Right ventricle myocardium inferior (tissue), 1 donor: ENCODE results near the gene DCP2. TPM values are rescaled to one million over a fixed set of nuclear protein-coding genes. Genes with fewer than 3 reads are reported as not detected.
"Not testable (repeated sequence)": the region's sequence is repeated elsewhere in the genome, so short reads cannot be mapped to it uniquely, and the experiment has no call there.

Experiments
- ATAC-seq: fragments of 200-7000 bp; cut with Tn5 transposase; one replicate; pipeline ENCODE4 v1.9.1; 2020; ENCODE audit warnings: mild to moderate bottlenecking, moderate library complexity
- DNase-seq: peaks from one replicate; pipeline ENCODE4 v3.0.0; 2021; ENCODE audit errors: missing footprints
- intact Hi-C: fragments of 100-400 bp; cut with DNase I; formaldehyde crosslinking; loops from one replicate; pipeline ENCODE4 v1.11.0; 2022
- long read RNA-seq: library from polyadenylated mRNA; unstranded; transcript quantifications from one replicate; pipeline ENCODE4 v2.0.0, GENCODE V29; 2021
- total RNA-seq: library from RNA; stranded (reverse); fragmentation: NEBNext Ultra II Directional; extraction: Animal tissue kit (Norgen Biotek cat#: 25700); gene quantifications from one replicate; pipeline ENCODE4 v1.2.1, GENCODE V29; 2021
- donor health status: DM: no; HTN: yes; CAD: no; lungs with severe emphysema.

DCP2 gene
- total RNA-seq, result 18.1 TPM
- long read RNA-seq, full-length matches to known transcripts, result 1 of 3 reads
- long read RNA-seq, partial matches to known transcripts, result 0 of 3 reads
- long read RNA-seq, other reads (novel, unspliced or antisense), result 2 of 3 reads

GRCh38 chr5:112976432-112977309 is at the start of gene DCP2:
DCP2 (plus strand) TSS chr5:112976798; CDS start chr5:112976934, 136 bp downstream.
- DNase-seq, result peak; percentile 97
- intact Hi-C loops, result loop anchor here (2.0 to 5.0 kb wide), 2 partner anchors 54 to 114 kb away; partner anchors contain the start of genes REEP5 and SRP19
- peak; percentile 99 for ATAC-seq

DNA sequence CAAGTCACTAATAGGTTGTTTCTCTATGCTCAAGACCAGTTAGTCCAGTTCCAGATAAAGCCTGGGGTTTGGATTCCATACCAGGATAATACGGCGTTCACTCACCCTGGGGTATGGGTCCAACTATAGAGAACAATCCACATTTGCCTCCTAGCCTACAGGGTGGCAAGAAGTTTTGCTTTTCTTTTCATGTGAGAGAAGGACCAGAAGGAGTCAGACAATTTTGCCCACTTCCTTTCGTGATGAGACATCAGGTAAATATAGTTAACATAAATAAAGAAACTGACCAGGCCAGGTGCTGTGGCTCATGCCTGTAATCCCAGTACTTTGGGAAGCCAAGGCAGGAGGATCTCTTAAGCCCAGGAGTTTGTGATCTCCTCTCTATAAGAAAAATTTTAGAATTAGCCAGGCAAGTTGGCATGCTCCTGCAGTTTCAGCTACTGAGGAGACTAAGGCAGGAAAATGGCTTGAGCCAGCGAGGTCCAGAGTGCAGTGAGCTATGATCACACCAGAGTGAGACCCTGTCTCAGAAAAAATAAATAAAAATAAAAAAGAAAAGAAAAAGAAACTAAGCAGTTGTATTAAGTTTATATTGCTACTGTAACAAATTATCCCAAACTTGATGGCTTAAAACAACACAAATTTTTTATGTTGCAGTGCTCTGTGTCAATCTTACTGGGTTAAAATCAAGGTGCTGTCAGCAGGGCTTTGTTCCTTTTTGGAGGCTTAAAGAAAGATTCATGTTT is 47.1 kb upstream of the DCP2 start:
- DNase-seq, result no peak
- no peak for ATAC-seq
- intact Hi-C loops, result loop anchor here (10.0 kb wide), 1 partner anchor 135 kb away; no protein-coding TSS in a partner anchor

GRCh38 chr5:112930082-112930344 is 46.6 kb upstream of the DCP2 start:
- DNase-seq (no peak), ATAC-seq (no peak)
- intact Hi-C loops, result no loop called here

GRCh38 chr5:112931473-112931872 is 45.1 kb upstream of the DCP2 start:
- ATAC-seq (peak; percentile 40), DNase-seq (no peak)
- intact Hi-C loops, result no loop called here

DNA sequence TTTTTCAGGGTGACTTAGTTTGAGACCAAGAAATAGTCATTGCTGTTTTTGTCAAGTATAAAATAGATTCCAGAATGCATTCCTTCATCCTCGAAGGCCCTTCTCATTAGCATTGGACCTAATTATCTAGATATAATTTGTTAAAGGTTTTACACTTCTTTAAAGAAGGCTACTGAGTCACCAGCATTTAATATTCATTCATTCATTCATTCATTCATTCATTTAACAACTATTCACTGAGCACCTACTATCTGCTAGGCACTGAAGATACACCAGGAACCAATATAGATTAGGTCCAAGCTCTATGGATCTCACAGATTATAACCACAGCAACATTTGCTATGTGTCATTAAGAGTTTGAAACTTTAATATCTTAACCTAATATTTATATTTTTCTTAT is 43.5 kb upstream of the DCP2 start:
- ATAC-seq, result no peak
- intact Hi-C loops, result no loop called here
- no peak for DNase-seq

DNA sequence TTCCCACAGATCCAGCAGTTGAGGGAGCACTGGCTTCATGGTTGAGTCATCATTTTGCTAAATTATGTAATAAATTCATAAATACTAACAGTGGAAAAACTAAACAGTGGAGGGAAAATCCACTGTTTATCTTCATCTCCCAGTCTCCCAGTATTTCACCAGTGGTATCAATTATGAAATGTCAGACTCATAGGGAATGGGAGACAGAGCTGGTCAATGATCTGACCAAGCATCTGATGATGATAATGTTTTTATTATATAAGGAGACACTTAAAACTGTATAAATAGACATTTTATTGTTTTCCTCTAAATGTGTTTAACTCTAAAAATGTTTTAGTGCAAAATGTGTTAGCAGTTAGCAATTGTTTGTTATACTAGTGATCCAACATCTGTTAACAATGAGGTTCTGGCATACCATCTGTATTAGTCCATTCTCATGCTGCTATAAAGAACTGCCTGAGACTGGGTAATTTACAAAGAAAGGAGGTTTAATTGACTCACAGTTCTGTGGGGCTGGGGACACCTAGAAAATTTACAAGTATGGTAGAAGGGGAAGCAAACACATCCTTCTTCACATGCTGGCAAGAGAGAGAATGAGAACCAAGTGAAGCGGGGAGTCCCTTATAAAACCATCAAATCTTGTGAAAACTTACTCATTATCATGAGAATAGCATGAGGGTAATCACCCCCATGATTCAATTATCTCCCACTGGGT is 42.8 kb upstream of the DCP2 start:
- no peak for DNase-seq
- no peak for ATAC-seq
- intact Hi-C loops, result no loop called here

DNA sequence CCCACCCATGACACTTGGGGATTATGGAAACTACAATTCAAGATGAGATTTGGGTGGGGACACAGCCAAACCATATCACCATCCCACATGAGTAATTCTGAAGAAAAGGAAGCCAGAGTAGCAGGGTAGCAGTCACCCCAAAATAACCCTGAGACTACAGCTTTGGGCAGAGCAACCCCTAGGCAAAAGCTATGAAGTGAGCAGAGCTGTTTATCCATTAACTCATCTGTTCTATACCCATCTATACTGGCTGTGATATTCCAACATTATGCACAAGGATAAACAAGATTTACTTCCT is 42.3 kb upstream of the DCP2 start:
- intact Hi-C loops, result no loop called here
- DNase-seq (no peak), ATAC-seq (no peak)

- intact Hi-C loops, result no loop called here
- ATAC-seq (no peak), DNase-seq (no peak)
Measured at GRCh38 chr5:112935675-112936074, 40.9 kb upstream of the DCP2 start.

DNA sequence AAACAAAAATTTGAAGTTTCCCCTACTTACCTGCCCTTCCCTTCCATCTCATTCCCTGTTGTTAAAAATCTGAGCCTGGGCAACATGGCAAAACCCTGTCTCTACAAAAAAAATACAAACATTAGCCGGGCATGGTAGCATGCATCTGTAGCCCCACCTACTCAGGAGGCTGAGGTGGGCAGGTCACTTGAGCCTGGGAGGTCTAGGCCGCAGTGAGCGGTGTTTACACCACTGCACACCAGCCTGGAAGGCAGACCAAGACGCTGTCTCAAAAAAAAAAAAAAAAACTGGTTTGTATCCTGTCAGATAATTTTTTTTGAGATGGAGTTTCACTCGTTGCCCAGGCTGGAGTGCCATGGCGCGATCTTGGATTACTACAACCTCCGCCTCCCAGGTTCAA is 38.3 kb upstream of the DCP2 start:
- DNase-seq, result no peak
- ATAC-seq, result no peak
- intact Hi-C loops, result no loop called here

- no peak for ATAC-seq
- DNase-seq, result no peak
- intact Hi-C loops, result no loop called here
Measured at GRCh38 chr5:112940670-112941069, 35.9 kb upstream of the DCP2 start.

DNA sequence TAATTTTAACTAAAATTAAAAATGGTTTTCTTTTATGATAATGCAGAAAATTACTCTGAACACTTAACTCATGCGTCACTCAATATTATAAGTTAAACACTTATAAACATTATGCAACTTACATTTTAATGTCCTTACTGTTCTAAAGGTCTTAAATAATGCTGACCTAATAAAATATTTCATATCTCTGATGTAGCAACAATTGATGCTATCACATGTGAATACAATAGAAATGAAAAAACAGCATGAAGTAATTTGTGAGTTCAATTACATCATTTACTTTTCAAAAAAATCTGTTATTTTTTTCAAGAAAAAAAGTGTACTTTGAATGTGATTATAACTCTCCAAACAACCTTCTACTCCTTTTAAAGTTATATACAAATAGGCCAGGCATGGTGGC is 28.1 kb upstream of the DCP2 start:
- ATAC-seq (no peak), DNase-seq (no peak)
- intact Hi-C loops, result no loop called here

GRCh38 chr5:112951124-112951702 is 25.4 kb upstream of the DCP2 start:
- ATAC-seq (no peak), DNase-seq (no peak)
- intact Hi-C loops, result no loop called here

GRCh38 chr5:112956606-112957005 is 20.0 kb upstream of the DCP2 start:
- no peak for ATAC-seq
- intact Hi-C loops, result no loop called here
- no peak for DNase-seq

DNA sequence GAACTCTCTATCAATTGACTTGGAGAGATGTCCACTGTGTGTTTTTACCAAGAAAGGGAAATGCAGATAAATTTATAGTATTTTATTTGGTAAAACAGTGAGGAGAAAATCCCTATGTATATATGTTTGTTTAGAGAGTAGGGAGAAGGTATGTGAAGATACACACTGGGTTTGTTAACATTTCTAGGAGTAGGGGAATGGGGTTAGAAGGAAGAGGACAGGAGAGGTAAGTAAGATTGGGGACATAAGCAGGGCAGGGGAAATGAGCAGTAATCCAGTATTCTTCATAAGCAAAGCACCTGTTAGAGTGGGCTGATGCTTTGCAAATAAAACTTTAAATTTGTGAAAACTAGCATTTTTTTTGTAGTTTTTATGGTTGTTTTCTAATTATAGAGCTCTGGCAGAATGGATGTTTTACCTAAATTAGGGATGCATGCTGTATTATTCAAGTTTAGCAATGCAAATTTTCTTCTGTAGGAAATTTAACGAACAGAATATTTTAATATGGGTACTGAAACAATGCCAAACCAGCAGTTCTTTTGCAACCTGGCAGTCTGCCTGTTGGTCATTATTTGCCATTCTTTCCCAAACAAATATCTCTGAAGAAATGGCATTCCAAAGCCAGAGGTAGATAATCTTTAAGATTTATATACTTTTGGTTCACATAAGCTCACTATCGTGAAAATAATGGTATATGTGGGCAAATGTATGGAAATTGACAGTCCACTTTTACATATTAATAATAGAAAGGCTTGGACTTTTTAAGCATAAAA is 19.4 kb upstream of the DCP2 start:
- no peak for DNase-seq
- no peak for ATAC-seq
- intact Hi-C loops, result no loop called here

GRCh38 chr5:112958093-112959088 is 18.2 kb upstream of the DCP2 start:
- intact Hi-C loops, result no loop called here
- DNase-seq, result peak; percentile 87
- ATAC-seq, result peak; percentile 87

- not testable (repeated sequence) for DNase-seq
Measured at GRCh38 chr5:112959872-112960271, 16.7 kb upstream of the DCP2 start.

GRCh38 chr5:112960315-112960714 is 16.3 kb upstream of the DCP2 start:
- no peak for DNase-seq
- ATAC-seq, result no peak
- intact Hi-C loops, result no loop called here

More at GRCh38 chr5:112959872-112960271, 16.7 kb upstream of the DCP2 start:
- ATAC-seq, intact Hi-C loops: not testable (repeated sequence)
